Adrenal gland (tissue), 5 donors: ENCODE data around the gene CUEDC2.

Source experiments
- CTCF ChIP-seq, 6 experiments: fragments of 450-650 bp in 4 of 6; fragments of 200-600 bp in 2 of 6; sonication (generic) in 1 of 6; IDR thresholded peaks; 1 replicate in 5 of 6; 2 replicates in 1 of 6; pipeline versions ENCODE4 v1.5.1 to v1.8.0; 2016 to 2021; ENCODE audit warnings: antibody characterized with exemption in 6 of 6, mild to moderate bottlenecking in 2 of 6, moderate library complexity in 1 of 6
- POLR2A ChIP-seq, 2 donors: fragments of 450-650 bp; IDR thresholded peaks; one replicate each; pipeline ENCODE4 v1.6.1; 2017; ENCODE audit warnings: antibody characterized with exemption in 2 of 2, mild to moderate bottlenecking in 2 of 2, moderate library complexity in 1 of 2
- donor health status: DM: no; HTN: no; CAD: no.

DNA sequence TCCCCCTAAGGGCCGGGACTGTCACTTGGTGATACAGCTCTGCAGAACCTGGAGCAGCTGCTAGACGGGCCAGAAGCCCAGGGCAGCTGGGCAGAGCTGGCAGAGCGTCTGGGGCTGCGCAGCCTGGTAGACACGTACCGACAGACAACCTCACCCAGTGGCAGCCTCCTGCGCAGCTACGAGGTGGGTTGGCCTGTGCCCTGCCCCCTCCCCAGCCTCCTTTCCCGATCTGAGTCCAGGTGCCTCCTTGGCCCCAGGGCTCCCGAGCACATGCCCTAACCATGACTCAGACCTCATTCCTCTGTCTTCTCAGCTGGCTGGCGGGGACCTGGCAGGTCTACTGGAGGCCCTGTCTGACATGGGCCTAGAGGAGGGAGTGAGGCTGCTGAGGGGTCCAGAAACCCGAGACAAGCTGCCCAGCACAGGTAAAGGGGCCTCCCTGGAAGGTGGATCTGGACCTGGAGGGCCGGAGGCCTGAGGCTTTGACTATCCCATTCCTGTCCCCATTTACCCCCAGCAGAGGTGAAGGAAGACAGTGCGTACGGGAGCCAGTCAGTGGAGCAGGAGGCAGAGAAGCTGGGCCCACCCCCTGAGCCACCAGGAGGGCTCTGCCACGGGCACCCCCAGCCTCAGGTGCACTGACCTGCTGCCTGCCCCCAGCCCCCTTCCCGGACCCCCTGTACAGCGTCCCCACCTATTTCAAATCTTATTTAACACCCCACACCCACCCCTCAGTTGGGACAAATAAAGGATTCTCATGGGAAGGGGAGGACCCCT lies 30.5 kb downstream of the CUEDC2 start:
- TF ChIP-seq POLR2A (IDR thresholded peaks at IDR 0.05) (no peak), CTCF (IDR thresholded peaks at IDR 0.05) (no peak)
